K562 (cell line): ENCODE measurements around the gene AKAP3. TPM values are rescaled to one million over a fixed set of nuclear protein-coding genes. Genes with fewer than 3 reads are reported as not detected.

Experiments
- ATAC-seq: fragments of 200-7000 bp; cut with Tn5 transposase; 3 replicates; pipeline ENCODE4 v1.9.1; 2020; ENCODE audit warnings: moderate library complexity
- BruUV-seq: library from RNA; stranded (reverse); fragments of 400-500 nt; replicated peaks from 2 replicates; lab custom pipeline; 2021; lab: Mats Ljungman, UMichigan
- CTCF ChIA-PET: fragments of 300-600 bp; formaldehyde crosslinking; extraction: SDS; loops from one replicate; lab custom pipeline; 2021; ENCODE audit warnings: low intra/inter-chr PET ratio; lab: Yijun Ruan, JAX
- POLR2A ChIA-PET: fragments of 300-600, 350-650 bp; sonication (Branson Sonifier 250); formaldehyde crosslinking; extraction: SDS; loops from one replicate; lab custom pipeline; 2021; ENCODE audit warnings: antibody characterized with exemption, inconsistent platforms; lab: Yijun Ruan, JAX
- DNase-seq, 4 experiments: peaks; one replicate each; pipeline versions ENCODE4 v3.0.0 to v3.0.0-alpha.2; 2011 to 2018; ENCODE audit warnings: low spot score in 3 of 4, mixed read lengths in 3 of 4; ENCODE audit errors: extremely low read depth in 1 of 4
- FAIRE-seq: peaks from 2 replicates; lab custom pipeline; 2011; peaks lifted over from hg19 to GRCh38; lab: Jason Lieb, UNC
- H2AFZ ChIP-seq: 2 replicates; pipeline ENCODE4 v1.6.0; 2011; ENCODE audit warnings: low read depth, low read length, control low read depth, inconsistent platforms
- H3K27ac ChIP-seq: fragments of 200-600 bp; 3 replicates; pipeline ENCODE4 v1.8.0; 2011; ENCODE audit warnings: low read depth, mild to moderate bottlenecking, control low read depth, inconsistent platforms, low read length, moderate library complexity, mixed read lengths; ENCODE audit errors: extremely low read depth
- H3K27me3 ChIP-seq, 2 experiments: fragments of 300-600 bp in 1 of 2; 2 replicates in 1 of 2; 3 replicates in 1 of 2; pipeline versions ENCODE4 v1.6.0 to v1.8.0; 2011; ENCODE audit warnings: inconsistent platforms in 2 of 2, low read length in 2 of 2, mild to moderate bottlenecking in 1 of 2, mixed read lengths in 1 of 2, moderate library complexity in 1 of 2; ENCODE audit not compliant: control insufficient read depth in 2 of 2, insufficient read depth in 2 of 2
- H3K36me3 ChIP-seq: fragments of 300-600 bp; 3 replicates; pipeline ENCODE4 v1.8.0; 2011; ENCODE audit warnings: mild to moderate bottlenecking, low read length, inconsistent platforms; ENCODE audit not compliant: control insufficient read depth, insufficient read depth
- H3K4me1 ChIP-seq, 2 experiments: fragments of 200-600 bp in 1 of 2; replicated peaks in 1 of 2; 2 replicates in 1 of 2; 3 replicates in 1 of 2; pipeline versions ENCODE4 v1.5.1 to v1.8.0; 2011; ENCODE audit warnings: inconsistent platforms in 2 of 2, low read length in 2 of 2, mild to moderate bottlenecking in 1 of 2, mixed read lengths in 1 of 2, moderate library complexity in 1 of 2; ENCODE audit not compliant: control insufficient read depth in 2 of 2, insufficient read depth in 2 of 2
- H3K4me2 ChIP-seq: 2 replicates; pipeline ENCODE4 v1.6.1; 2011; ENCODE audit warnings: low read length, control low read depth, inconsistent platforms, mixed read lengths; ENCODE audit not compliant: insufficient read depth
- H3K4me3 ChIP-seq: fragments of 200-600 bp; sonication (generic), shearing (Covaris generic); 2 replicates; pipeline ENCODE4 v1.5.1; 2016; ENCODE audit warnings: control low read depth, inconsistent platforms
- H3K79me2 ChIP-seq: fragments of 200-600 bp; 3 replicates; pipeline ENCODE4 v1.8.0; 2011; ENCODE audit warnings: low read length, inconsistent platforms; ENCODE audit not compliant: control insufficient read depth, insufficient read depth
- H3K9ac ChIP-seq, 2 experiments: 2 replicates each; pipeline versions ENCODE4 v1.6.0 to v1.6.1; 2011; ENCODE audit warnings: low read depth in 2 of 2, low read length in 2 of 2, control low read depth in 1 of 2, inconsistent platforms in 1 of 2, mild to moderate bottlenecking in 1 of 2, mixed read lengths in 1 of 2; ENCODE audit not compliant: insufficient read depth in 1 of 2
- H3K9me1 ChIP-seq: one replicate; pipeline ENCODE4 v1.6.0; 2011; ENCODE audit warnings: inconsistent platforms, mild to moderate bottlenecking, low read length, moderate library complexity; ENCODE audit not compliant: control insufficient read depth, insufficient read depth
- H3K9me3 ChIP-seq: replicated peaks from 2 replicates; pipeline ENCODE4 v1.5.1; 2011; ENCODE audit warnings: low read depth, low read length, inconsistent platforms; ENCODE audit not compliant: control insufficient read depth, insufficient read depth
- H4K20me1 ChIP-seq: replicated peaks from 2 replicates; pipeline ENCODE4 v1.6.1; 2011; ENCODE audit warnings: low read length, inconsistent platforms, mixed read lengths; ENCODE audit not compliant: control insufficient read depth, insufficient read depth
- ID3 ChIP-seq, 2 experiments: fragments of 250-450 bp in 1 of 2; fragments of 450-650 bp in 1 of 2; sonication (Bioruptor Pico) in 1 of 2; IDR thresholded peaks; 2 replicates each; pipeline versions ENCODE4 v1.6.1 to v1.8.0; 2016 to 2021; ENCODE audit warnings: mild to moderate bottlenecking in 2 of 2, moderate library complexity in 2 of 2, missing compliant biosample characterization in 1 of 2, missing genetic modification characterization in 1 of 2
- NONO ChIP-seq, 2 experiments: fragments of 200-400 bp in 1 of 2; fragments of 450-650 bp in 1 of 2; formaldehyde crosslinking in 1 of 2; IDR thresholded peaks; 2 replicates each; pipeline ENCODE4 v1.6.1; 2017; ENCODE audit warnings: low read depth in 2 of 2, mild to moderate bottlenecking in 2 of 2, moderate library complexity in 2 of 2, low read length in 1 of 2
- NR1H2 ChIP-seq: sonication (generic); formaldehyde crosslinking; IDR thresholded peaks from 2 replicates; pipeline ENCODE4 v1.4.0; 2020; ENCODE audit warnings: mild to moderate bottlenecking, missing genetic modification reagents
- RAD51 ChIP-seq: fragments of 450-650 bp; IDR thresholded peaks from 2 replicates; pipeline ENCODE4 v1.7.1; 2016; ENCODE audit warnings: low read depth, mild to moderate bottlenecking, borderline replicate concordance
- SFPQ ChIP-seq: fragments of 200-400 bp; formaldehyde crosslinking; IDR thresholded peaks from 2 replicates; pipeline ENCODE4 v1.6.1; 2017; ENCODE audit warnings: mild to moderate bottlenecking, low read depth, low read length, moderate library complexity
- USF1 ChIP-seq: sonication (generic); formaldehyde crosslinking; IDR thresholded peaks from 2 replicates; pipeline ENCODE4 v1.9.0; 2022; ENCODE audit warnings: mild to moderate bottlenecking, missing genetic modification reagents
- ZBTB12 ChIP-seq: fragments of 250-450 bp; sonication (Bioruptor Pico); IDR thresholded peaks from 2 replicates; pipeline ENCODE4 v1.4.0; 2020
- ZNF134 ChIP-seq: fragments of 250-450 bp; sonication (Bioruptor Pico); conservative IDR thresholded peaks from 2 replicates; pipeline ENCODE4 v1.4.0; 2020
- ZNF592 ChIP-seq: fragments of 450-650 bp; IDR thresholded peaks from 2 replicates; pipeline ENCODE4 v1.6.1; 2017; ENCODE audit warnings: antibody characterized with exemption, mild to moderate bottlenecking
- ZNF785 ChIP-seq: fragments of 250-450 bp; sonication (Bioruptor Pico); IDR thresholded peaks from 2 replicates; pipeline ENCODE4 v1.4.0; 2020; ENCODE audit warnings: mild to moderate bottlenecking
- WGBS: fragments of 100-300 bp; shearing (Covaris generic); methylation state at CpG from one replicate; pipeline ENCODE4 v1.1.6; 2016; ENCODE audit warnings: low coverage, mixed read lengths; ENCODE audit not compliant: insufficient coverage; ENCODE audit errors: missing lambda C conversion rate; 5-methylcytosine and 5-hydroxymethylcytosine counted together
- in situ Hi-C: fragments of 300-500 bp; cut with MboI; formaldehyde crosslinking; loops from 4 replicates; pipeline ENCODE4 v1.15.0; 2018; ENCODE audit warnings: inconsistent platforms, mixed read lengths
- intact Hi-C: fragments of 100-400 bp; cut with micrococcal nuclease; formaldehyde crosslinking; loops from 2 replicates; pipeline ENCODE4 v1.14.2; 2022
- polyA plus RNA-seq, 8 experiments: library from polyadenylated mRNA; depleted of rRNA in 4 of 8; stranded (reverse) in 5 of 8; unstranded in 3 of 8; fragments of >200 nt; fragmentation: Nextera tagmentation in 2 of 8; fragmentation: Illumina TruSeq in 1 of 8; extraction: Ambion mirVana in 2 of 8; extraction: Trizol in 1 of 8; gene quantifications; 2 replicates each; pipeline versions ENCODE4 v1.2.1 to v1.2.3, GENCODE V29; 2011 to 2014; ENCODE audit warnings: inconsistent platforms in 1 of 8, missing spikeins in 1 of 8
- total RNA-seq, 7 experiments: library from RNA; depleted of rRNA in 6 of 7; stranded (reverse); fragments of >200 nt in 6 of 7; fragmentation: Illumina TruSeq in 2 of 7; extraction: Trizol in 2 of 7; gene quantifications; 2 replicates each; pipeline versions ENCODE4 v1.2.1 to v1.2.3, GENCODE V29; 2011 to 2021; ENCODE audit warnings: low replicate concordance in 1 of 7

The AKAP3 gene
- total and polyA plus RNA-seq, 9 of the 15 experiments (the other 6 are each of a cell fraction or from before 2014, with no cell fraction given) = 0.17 to 2.8 (median 0.43) TPM

GRCh38 chr12:4626543-4626942 lies 22.3 kb downstream of the AKAP3 start:
- intact Hi-C loops = no loop called here
- H3K27ac ChIP-seq = no peak overlapping the region
- in situ Hi-C loops = no loop called here
- ChIA-PET CTCF (no interaction called here), POLR2A (no interaction called here)
- TF ChIP-seq ZNF785 = no peak
- TF ChIP-seq SFPQ = no peak
- no peak for TF ChIP-seq RAD51
- no peak for TF ChIP-seq ZNF592
- TF ChIP-seq ZNF134 = no peak
- no peak for TF ChIP-seq ID3 (CRISPR knock-in tag; IDR thresholded peaks at IDR 0.05)
- TF ChIP-seq ID3 (tag; IDR thresholded peaks at IDR 0.05) = no peak
- no peak for TF ChIP-seq ZBTB12 (CRISPR knock-in tag)
- TF ChIP-seq USF1 = no peak
- TF ChIP-seq NONO (IDR thresholded peaks at IDR 0.05; ENCODE audit: low read depth in 2 of 2, low read length in 1 of 2) = no peak
- no peak for TF ChIP-seq NR1H2
- BruUV-seq = no TSS peak
- no peak overlapping the region for H2AFZ ChIP-seq
- FAIRE-seq = no peak
- no peaks in the 10 kb centered on the region for H4K20me1 ChIP-seq
- no peaks in the 10 kb centered on the region for H3K79me2 ChIP-seq
- no peak overlapping the region for H3K4me3 ChIP-seq
- DNase-seq = no peak
- H3K27me3 ChIP-seq = peaks cover 2 to 20% of the 10 kb centered on the region in 2 experiments; a peak in 4 of 5 replicates
- no peak for ATAC-seq
- 0% methylated on average over 5 of the region's 5 CpGs for WGBS
- no peak overlapping the region for H3K4me2 ChIP-seq
- H3K4me1 ChIP-seq = no peaks in the 10 kb centered on the region
- H3K36me3 ChIP-seq = no peaks in the 10 kb centered on the region
- H3K9me1 ChIP-seq = no peaks in the 10 kb centered on the region
- H3K9me3 ChIP-seq = no peaks in the 10 kb centered on the region
- no peak overlapping the region for H3K9ac ChIP-seq
